HTR-8/SVneo (cell line): ENCODE data around the gene PACC1.

Experiments used
- DNase-seq: peaks from one replicate; pipeline ENCODE4 v3.0.0; 2011; ENCODE audit warnings: low spot score, mixed read lengths; ENCODE audit not compliant: insufficient read length
- FAIRE-seq: peaks from 2 replicates; lab custom pipeline; 2011; peaks lifted over from hg19 to GRCh38; lab: Jason Lieb, UNC

The PACC1 gene

DNA sequence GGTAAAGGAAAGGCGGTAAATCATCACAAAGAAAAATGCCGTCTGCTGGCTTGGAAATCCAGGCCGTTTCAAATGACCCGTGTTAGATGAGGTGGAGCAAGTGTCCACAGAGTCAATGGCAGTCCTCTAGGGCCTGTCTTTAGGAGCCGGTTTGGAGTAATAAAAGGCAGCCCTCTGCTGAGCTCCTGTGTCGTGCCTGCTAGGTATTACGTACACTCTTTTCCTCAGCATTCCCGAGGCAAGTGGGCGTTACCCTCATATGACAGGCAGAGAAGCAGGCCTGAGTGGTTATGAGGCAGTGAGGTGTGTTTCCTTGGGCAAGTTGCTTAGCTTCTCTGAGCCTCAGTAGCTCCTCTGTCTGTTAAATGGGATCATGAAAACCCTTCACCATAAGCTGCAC, 25.7 kb upstream of the PACC1 start:
- FAIRE-seq: no peak

DNA sequence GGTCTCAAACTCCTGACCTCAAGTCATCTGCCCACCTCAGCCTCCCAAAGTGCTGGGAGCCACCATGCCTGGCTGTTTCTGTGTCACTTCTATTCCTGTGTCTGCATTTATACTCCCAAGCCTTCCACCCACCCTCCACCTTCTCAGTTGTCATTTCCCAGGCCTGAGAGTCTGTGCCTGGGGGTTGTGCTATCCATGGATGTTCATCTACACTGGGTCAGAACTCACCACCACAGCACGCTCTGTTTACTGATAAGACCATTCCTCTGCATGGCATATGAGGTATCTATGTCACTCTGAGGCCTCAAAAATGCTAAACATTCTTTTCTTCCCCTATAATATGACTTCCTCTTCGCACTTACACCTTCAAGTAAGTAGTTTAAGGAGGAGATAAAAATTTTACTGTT, 24.1 kb upstream of the PACC1 start:
- DNase-seq (no peak), FAIRE-seq (no peak)

More for the DNA sequence above, 25.7 kb upstream of the PACC1 start:
- DNase-seq: no peak

DNA sequence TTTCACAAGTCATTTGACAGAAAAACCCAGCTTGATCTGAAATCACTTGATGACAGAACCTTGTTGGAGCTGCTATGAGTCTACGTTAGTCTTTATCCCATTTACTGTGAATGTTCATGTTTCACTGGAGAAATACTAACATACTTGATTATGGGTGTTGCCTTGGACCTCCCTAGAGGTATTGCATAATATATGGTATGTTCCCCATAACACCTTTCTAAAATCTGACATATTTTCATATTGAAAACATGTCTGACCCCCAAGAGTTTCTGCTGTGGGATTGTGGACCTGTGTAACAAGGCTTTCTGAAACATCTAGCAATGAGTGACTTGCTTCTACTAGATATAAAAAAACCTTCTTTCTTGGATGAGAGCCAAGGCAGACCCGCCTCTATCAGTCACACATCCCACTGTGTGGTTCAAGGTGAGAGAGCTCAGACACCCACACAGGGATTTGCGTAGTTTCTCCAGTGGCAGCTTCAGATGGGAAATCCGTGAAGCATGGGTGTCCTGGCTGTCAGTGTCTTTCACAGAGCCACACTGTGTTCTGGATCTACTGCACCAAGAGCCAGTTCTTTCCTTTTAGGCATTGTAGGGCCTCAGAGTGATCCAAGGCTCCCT, 22.6 kb upstream of the PACC1 start:
- DNase-seq: no peak
- no peak for FAIRE-seq

DNA sequence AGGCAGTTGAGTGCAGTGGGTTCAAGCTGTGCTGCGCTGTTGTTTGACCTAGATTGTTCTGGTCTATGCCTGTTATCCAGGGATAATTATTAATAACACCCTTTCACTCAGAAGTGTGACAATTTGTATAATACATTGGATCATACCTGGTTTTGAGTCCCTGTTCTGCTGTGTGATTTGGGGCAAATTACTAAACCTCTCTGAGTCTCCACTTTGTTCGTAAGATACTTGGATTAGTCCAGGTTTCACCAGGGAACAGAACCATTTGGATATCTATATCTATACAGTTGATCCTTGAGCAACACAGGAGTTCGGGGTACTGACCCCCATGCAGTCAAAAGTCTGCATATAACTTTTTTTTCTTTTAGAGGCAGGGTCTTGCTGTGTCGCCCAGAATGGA, 20.3 kb upstream of the PACC1 start:
- DNase-seq (no peak), FAIRE-seq (no peak)

DNA sequence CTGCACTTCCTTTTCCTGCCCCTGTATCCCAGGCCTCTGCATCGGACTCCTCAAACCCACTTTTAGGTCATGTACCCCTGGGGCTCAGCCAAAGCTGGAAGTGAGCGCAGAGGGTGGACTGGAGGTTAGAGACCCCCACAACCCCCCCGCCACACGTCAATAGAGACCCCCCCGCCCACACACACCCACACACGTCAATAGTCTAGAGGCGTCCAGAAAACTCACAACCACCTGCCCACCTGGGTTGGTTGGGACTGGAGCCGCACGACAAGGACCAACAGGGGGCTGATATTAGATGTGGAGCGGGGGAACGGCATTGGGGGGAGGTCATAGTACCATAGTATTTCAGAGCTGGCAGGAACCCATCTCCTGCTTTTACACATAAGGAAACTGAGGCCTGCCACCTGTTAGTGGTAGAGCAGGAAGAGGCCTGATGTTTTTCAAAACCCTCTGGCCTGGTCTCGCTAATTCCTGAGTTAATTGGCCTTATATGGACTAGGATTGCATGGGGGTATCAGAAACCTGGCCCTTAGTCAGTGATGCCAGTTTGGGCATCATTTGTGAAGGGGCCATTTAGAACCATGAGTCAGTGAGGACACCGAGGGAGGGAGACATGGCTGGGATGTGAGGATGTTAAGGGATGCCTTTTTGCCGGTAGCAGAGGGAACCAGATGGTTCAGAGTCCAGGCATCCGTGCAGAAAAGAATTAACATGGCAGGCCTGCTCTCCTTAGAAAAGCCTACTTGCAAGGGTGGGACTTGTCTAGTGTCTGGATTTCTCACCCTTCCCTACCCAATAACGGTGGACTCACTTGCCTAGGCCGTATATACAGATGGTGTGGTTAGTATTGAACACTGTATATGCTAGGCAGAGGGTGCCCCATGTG, 19.1 kb upstream of the PACC1 start:
- FAIRE-seq (peak; percentile 74), DNase-seq (no peak)

DNA sequence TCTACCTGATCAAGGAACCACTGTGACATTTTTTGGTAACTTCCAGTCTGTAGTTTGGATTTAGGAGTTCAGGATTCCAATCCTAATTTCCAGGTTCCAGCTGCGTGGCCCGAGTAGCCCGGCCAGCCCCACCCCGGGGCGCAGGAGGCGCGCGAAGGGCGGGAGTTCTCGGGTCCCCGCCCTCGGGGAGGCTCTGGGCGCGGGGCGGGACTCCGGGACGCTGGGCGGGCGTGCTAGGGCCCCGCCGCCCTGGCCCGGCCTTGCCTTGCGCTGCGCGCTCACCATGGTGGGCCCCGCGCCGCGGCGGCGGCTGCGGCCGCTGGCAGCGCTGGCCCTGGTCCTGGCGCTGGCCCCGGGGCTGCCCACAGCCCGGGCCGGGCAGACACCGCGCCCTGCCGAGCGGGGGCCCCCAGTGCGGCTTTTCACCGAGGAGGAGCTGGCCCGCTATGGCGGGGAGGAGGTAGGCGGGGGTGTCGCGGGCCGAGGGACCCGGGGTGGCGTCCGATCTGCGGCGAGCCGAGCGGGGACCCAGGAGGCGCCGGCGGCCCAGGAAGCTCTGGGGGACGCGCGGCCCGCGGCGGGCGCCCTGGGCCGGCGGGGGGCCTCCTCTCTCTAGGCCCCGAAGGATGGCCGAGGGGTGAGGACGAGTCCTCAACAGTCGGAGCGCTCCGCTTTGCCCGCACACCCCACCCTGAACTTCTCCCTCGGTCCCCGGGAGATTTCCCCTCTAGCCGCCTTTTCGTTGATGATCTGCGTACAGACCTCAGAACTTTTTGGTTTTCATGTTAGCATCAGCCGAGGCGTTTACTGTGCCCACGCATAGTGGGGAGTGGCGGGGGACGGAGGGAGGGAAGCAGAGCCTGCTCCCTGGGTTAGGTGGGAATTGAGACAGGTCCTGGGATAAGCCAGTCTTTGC, 18.2 kb upstream of the PACC1 start, which contains the start of gene NENF:
Gene NENF (plus strand): TSS at position 260 of the 916 bp plus-strand sequence. CDS start 24 bp downstream, at position 284.
- DNase-seq: peak; percentile 88
- no peak for FAIRE-seq

DNA sequence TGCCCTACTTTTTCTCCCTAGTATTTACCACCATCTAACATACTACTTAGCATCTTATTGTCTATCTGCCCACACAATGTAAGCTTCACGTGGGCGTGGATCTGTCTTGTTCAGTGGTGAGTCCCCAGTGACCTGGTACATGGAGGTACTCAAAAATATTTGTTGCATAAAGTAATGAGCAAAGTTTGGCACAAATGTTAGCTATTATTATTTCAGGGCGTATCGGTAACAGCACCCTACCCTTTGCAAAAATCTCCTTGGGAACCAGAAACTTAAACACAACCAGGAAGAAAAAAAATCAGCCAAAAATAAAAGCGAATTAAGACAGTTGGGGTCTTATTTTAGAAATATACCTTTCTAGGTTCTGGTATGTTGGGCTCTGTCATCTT, 17.6 kb upstream of the PACC1 start:
- DNase-seq (no peak), FAIRE-seq (no peak)

DNA sequence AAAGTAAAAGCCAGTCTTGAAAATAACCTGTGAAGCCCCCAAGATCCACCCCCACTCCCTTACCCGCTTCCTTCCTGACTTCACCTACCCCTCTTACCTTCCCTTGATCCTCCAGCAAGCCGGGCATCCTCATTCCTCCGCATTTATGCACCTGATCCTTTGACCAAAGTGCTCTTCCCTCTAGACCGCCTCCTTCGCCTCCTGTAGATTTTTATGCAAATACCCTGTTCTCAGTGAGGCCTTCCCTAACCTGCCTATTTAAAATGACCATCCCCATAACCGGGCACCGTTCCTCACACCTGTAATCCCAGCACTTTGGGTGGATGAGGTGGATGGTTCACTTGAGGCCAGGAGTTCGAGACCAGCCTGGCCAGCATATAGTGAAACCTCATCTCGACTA, 17.0 kb upstream of the PACC1 start:
- FAIRE-seq (no peak), DNase-seq (no peak)

DNA sequence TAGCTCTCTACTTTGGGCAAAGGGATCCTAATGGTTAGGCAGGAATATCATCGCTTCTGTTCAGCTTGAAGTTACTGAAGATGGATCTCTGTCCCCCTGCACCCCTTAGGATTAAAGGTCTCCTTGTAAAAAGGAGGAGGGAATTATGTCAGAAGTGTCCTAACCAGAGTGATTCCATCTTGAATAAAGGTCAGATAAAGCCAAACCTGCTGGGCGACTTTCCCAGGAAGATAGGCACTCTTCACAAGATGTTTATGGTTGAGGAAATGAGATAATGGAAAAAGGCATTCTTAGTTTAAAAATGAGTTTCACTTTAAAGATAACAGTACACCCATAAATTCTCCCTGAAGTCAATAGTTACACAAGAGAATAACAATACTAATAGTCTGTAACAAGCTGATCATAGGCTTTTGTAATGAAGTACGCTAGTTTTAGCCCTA, 16.3 kb upstream of the PACC1 start:
- FAIRE-seq (no peak), DNase-seq (no peak)

DNA sequence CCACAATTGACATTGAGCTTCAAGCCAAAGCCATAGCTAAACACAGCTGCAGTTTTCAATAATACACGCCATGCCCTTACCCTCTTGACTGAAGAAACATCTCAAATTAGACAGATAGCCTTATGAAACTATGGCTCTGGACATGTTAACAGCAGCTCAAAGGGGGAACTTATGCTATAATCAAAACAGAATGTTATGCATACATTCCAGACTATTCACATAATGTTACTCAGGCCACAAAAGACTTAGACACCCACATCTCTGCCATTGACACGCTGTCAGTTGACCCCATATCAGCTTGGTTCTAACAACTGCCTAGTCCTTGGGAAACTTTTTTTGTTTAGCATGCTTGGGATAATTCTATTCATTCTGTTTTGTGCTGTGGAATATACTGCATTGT, 15.7 kb upstream of the PACC1 start:
- no peak for DNase-seq
- FAIRE-seq: no peak

DNA sequence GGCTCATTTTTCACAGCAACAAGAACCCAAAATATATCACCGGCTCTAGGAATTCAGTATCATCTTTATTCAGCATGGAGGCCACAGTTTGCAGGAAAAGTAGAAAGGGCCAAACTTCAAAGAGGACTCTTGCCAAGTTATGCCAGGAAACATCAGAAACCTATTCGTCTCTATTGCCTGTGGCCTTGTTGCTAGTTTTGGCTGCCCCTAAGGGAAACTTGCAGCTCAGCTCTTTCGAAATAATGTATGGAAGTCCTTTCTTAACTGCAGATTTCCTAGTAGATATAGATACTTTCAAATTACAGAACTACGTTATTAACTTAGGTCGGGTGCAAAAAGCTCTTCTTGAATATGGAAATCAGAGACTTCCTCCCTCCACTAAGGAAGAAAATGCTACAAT, 13.8 kb upstream of the PACC1 start:
- FAIRE-seq: no peak
- DNase-seq: no peak

DNA sequence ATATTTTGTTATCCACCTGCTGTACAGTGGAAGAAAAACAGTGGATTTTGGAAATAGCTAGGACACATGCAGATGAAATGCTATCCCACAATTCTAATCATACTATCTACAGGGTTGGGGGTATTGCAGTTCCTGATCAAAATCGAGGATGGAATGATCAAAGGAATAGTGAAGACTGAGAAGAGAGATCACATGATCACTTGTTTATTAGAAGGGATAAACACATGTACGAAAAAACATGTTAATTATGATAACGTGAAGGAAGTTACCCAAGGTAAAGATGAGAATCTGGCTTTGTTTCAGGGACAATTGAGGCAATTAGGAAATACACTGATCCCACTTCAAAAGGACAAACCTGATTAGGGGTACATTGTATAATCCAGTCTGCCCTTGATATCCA, 9.2 kb upstream of the PACC1 start:
- FAIRE-seq: no peak
- no peak for DNase-seq

DNA sequence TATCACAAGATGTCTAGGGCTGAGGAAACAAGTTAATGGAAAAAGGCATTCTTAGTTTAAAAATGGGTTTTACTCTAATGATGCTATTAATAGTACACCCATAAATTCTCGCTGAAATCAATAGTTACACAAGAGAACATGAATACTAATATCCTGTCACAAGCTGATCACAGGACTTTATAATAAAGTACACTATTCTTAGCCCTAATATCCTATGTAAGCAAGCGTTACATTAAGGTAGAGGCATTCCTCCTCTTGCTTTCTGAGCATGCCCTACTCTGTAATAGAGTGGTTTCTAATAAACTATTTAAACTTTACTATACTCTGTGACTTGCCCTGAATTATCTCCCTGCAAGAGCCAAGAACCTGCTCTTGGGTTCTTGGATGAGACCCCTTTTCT, 6.5 kb upstream of the PACC1 start:
- FAIRE-seq (no peak), DNase-seq (no peak)

DNA sequence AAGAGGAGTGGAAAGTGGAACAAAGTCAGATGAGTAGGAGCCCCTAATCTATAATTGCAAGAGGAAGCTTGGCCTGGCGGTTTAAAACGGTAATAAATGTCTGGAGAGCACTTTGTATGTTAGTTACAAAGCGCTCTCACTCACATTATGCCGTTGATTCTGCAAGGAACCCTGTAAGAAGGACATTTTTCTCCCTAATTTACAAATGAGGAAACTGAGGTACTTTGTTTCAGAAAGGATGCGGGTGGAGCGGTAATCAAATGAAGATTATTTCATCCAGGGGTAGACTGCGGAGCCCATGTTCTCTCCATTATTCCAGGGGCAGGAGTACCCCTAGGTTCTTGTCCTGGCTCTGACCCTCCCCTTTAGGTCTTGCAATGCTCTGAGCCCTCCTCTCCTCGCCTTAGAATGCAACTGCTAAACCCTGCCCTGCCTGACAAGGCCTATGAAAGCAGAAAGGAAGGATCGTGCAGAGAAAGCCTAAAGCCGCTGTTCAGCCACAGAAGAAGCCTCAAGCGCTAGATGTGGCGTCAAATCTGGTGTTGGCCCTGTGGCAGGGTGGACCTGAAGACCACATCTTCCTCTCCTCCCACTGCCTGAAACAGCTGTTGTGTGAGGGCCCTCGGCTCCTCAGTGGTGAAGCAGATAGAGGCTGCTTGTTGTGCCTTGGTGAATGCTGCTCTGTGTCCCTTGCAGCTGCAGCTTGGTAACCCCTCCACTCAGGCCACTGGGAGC, 588 bp upstream of the PACC1 start:
- FAIRE-seq: no peak
- DNase-seq: no peak

DNA sequence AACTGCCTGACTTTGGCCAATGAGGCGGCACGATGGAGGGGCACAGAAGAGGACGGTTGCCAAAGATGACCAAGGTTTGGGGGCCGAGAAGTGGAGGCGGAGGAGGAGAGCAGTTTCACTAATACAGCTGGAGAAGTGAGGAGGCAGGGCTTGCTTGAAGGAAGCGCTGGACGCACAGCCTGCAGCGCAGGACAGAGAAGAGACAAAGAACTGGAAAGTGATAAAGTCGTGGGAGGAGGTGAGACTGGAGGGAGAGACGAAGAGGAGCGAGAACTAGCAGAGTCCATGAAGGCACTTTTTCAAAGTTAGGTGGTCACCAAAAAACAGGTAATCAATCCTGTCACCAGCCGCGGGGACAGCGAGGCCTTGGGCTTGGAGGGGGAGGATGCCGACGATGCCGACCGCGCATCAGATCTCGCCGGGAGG, 771 bp downstream of the PACC1 start:
- no peak for FAIRE-seq

DNA sequence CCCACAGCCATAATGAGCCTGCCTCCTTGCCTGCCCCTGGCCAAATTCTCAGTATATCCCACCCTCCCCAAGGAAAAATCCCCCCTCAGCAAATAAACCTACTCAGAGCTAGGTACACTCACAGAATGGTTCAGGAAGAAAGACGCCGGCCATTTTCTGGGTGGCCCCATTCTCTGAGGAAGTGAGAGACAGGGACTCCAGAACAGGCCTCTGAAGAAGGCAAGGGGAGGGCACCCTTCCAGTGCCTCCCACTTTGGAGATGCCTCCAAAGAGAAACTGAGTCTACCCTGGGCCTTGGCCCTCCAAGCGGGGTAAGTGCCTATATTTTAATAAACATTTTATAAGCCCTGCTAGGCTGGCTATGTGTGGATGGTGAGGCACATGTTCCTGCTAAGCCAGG, 2.3 kb downstream of the PACC1 start:
- FAIRE-seq: no peak
- DNase-seq: no peak

More for the DNA sequence above, 771 bp downstream of the PACC1 start:
- no peak for DNase-seq

DNA sequence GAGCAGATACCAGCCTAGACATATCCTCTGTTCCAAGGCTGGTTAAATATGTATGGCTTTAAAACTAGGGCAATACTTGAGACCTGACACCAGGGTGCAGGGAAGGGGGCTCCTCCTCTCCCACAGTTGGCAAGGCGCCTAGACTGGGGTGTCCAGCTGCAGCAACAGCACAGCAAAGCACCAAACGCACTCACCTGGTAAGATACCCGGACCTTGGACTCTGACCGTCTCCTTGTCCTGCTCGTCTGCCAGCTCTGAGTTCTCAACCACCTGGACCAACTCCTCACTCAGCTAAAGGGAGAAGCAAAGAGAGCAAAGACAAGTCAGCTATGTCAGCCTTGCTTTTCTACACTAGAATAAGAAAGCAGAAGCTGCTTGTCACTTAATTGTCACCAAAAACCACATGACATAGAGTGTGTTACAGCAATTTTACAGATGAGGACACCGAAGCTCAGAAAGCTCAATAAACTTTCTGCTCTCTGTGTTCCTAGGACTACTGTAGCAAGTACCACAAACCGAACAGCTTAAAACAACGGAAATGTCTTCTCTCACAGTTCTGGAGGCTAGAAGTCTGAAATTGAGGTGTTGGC, 4.4 kb downstream of the PACC1 start:
- DNase-seq (no peak), FAIRE-seq (no peak)

DNA sequence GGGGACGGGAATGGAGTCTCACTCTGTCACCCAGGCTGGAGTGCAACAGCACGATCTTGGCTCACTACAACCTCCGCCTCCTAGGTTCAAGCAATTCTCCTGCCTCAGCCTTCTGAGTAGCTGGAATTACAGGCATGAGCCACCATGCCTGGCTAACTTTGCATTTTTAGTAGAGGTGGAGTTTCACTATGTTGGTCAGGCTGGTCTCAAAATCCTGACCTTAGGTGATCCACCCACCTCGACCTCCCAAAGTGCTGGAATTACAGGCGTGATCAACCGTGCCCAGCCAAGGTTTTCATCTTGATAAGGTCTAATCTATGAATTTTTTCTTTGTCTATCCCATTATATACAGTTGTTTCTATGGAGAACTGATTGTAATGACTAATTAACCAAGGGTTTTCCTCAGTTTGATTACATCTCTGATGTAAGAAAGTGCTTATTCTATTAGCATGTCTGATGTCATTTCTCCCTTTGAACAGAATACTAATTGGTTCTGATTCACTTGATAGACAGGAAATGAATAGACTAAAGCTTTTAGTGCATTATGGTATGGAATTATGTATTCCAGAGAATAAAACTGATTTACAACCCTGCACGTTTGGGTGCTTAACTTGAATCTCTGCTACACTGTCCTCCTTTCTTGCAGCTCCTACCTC, 11.9 kb downstream of the PACC1 start:
- DNase-seq (no peak), FAIRE-seq (no peak)
